Lung (tissue), 12 donors: Measurements from ENCODE around the gene ADH1B. TPM values are rescaled to one million over a fixed set of nuclear protein-coding genes. Genes with fewer than 3 reads are reported as not detected.
A peak's percentile ranks its signal among the peaks of the same experiment; 100 is the strongest.
"Not testable (repeated sequence)": the region's sequence is repeated elsewhere in the genome, so short reads cannot be mapped to it uniquely, and the experiment has no call there.

ENCODE experiments used
- ATAC-seq: fragments of 200-7000 bp; cut with Tn5 transposase; one replicate; pipeline ENCODE4 v1.9.1; 2020; ENCODE audit warnings: moderate number of reproducible peaks; ENCODE audit not compliant: insufficient read depth, low FRiP score
- DNase-seq, 3 donors: peaks; one replicate each; pipeline ENCODE4 v3.0.0-alpha.2; 2013 to 2017
- H3K27ac ChIP-seq, 2 donors: one replicate each; pipeline ENCODE4 v1.5.1; 2013; ENCODE audit warnings: mild to moderate bottlenecking in 2 of 2, moderate library complexity in 2 of 2, control low read depth in 1 of 2, inconsistent platforms in 1 of 2, low read depth in 1 of 2, low read length in 1 of 2
- H3K27me3 ChIP-seq, 3 donors: one replicate each; pipeline ENCODE4 v1.5.1; 2013; ENCODE audit warnings: low read length in 2 of 3; ENCODE audit not compliant: control insufficient read depth in 3 of 3, insufficient read depth in 3 of 3
- H3K36me3 ChIP-seq, 4 donors: one replicate each; pipeline ENCODE4 v1.5.1; 2013; ENCODE audit warnings: low read length in 4 of 4, mild to moderate bottlenecking in 1 of 4, moderate library complexity in 1 of 4; ENCODE audit not compliant: control insufficient read depth in 4 of 4, insufficient read depth in 4 of 4
- H3K4me1 ChIP-seq, 5 donors: one replicate each; pipeline ENCODE4 v1.5.1; 2013; ENCODE audit warnings: low read length in 5 of 5, mild to moderate bottlenecking in 2 of 5, moderate library complexity in 1 of 5; ENCODE audit not compliant: control insufficient read depth in 5 of 5, insufficient read depth in 5 of 5
- H3K4me3 ChIP-seq: one replicate; pipeline ENCODE4 v1.5.1; 2013; ENCODE audit warnings: mild to moderate bottlenecking, control low read depth, moderate library complexity
- H3K9ac ChIP-seq, 2 donors: one replicate each; pipeline ENCODE4 v1.5.1; 2013; ENCODE audit warnings: low read length in 2 of 2, control low read depth in 1 of 2; ENCODE audit not compliant: insufficient read depth in 1 of 2
- H3K9me3 ChIP-seq, 4 donors: one replicate each; pipeline ENCODE4 v1.5.1; 2013; ENCODE audit warnings: low read length in 3 of 4, mild to moderate bottlenecking in 1 of 4, moderate library complexity in 1 of 4; ENCODE audit not compliant: control insufficient read depth in 4 of 4, insufficient read depth in 3 of 4
- CTCF ChIP-seq: IDR thresholded peaks from 2 replicates; pipeline ENCODE4 v1.5.1; 2012; ENCODE audit warnings: mild to moderate bottlenecking; ENCODE audit errors: control extremely low read depth, extremely low read depth
- WGBS, 2 donors: extraction: QIAGEN DNeasy Blood & Tissue Kit; methylation state at CpG; one replicate each; pipeline ENCODE4 v1.1.7; 2013; 5-methylcytosine and 5-hydroxymethylcytosine counted together
- polyA plus RNA-seq, 2 donors: library from polyadenylated mRNA; stranded (reverse); fragments of 200-250 nt; gene quantifications; one replicate each; pipeline ENCODE4 v1.2.1, GENCODE V29; 2013
- total RNA-seq, 2 donors: library from RNA; depleted of rRNA in 1 of 2; stranded (reverse); fragments of >200 nt in 1 of 2; gene quantifications; one replicate each; pipeline ENCODE4 v1.2.1, GENCODE V29; 2014 to 2021
- donor health status: control.
- donor health status: control.
- donor health status: Bipolar disorder and iron deficiency.
- donor health status: healthy.
- donor health status: DM: yes; HTN: yes; CAD: no.

The ADH1B gene
- total and polyA plus RNA-seq, 4 donors: 106 to 1,115 (median 275) TPM

DNA sequence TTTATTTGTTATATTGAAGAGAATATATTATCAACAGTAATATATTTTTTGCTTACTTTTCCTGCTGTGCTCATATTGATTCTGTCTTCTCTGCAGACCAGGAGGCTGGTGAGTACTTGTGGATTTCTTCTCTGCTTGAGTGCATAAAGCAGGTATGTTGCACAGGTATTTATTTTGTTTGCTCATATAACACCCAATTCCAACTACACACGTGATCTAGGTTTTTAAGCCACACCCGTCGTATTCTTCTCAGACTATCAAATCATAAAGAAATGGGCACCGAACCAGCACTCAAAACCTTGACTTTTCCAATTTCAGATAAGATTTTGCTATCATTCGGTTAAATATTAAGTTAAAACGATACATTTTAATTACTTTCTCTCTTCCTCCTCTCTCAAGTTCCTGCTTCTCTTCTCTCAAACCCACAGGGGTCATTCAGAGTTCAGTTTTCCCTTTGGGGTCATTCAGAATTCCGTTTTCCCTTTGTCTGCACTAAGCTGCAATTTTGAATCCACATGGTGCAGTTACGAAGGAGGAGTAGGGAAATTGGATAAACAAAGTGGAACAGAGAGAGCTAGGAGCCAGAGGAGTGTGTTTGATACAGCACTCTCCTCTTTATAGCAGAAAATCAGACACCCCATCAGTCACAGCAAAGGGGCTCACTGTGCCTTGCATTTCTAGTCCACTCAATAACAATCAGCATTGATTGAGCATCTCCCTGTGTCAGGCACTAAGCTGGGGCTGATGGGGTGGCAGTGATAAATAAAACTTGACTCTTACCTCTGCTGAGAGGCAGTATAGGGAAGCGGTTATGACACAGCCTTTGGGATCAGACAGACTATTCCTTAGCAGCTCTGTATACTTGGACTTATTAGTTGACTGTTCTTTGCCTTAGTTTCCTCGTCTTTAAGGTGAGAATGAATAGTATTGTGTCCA lies 31.7 kb upstream of the ADH1B start, which contains the start of gene ADH1C:
TSS of gene ADH1C (minus strand) at position 145 of the 936 bp plus-strand sequence. CDS start at position 74, 71 bp downstream.
- WGBS, 2 donors: 39 to 52% methylated on average over 10 of the region's 10 CpGs
- peaks cover 0 to 24% (median 0%) of the 10 kb centered on the region in 5 donors for H3K4me1 ChIP-seq
- H3K4me3 ChIP-seq: no peak within 1 kb of the TSS
- no peak within 1 kb of the TSS for H3K27ac ChIP-seq
- H3K9me3 ChIP-seq: peaks cover 0 to 3% (median 0%) of the 10 kb centered on the region in 4 donors
- peak within 1 kb of the TSS in 1 of 2 donors; percentile 77 for H3K9ac ChIP-seq
- ATAC-seq (no peak), DNase-seq (peak; percentile 46 to 93 (median 91))
- H3K27me3 ChIP-seq: no peaks in the 10 kb centered on the region
- no peaks in the 10 kb centered on the region for H3K36me3 ChIP-seq
- no peak for TF ChIP-seq CTCF

GRCh38 chr4:99351487-99351886 lies 30.3 kb upstream of the ADH1B start:
- TF ChIP-seq CTCF: no peak
- peaks cover 0 to 3% (median 0%) of the 10 kb centered on the region in 4 donors for H3K9me3 ChIP-seq
- no peaks in the 10 kb centered on the region for H3K27me3 ChIP-seq
- no peak overlapping the region for H3K27ac ChIP-seq
- peak overlapping the region in 1 of 2 donors; percentile 28 for H3K9ac ChIP-seq
- DNase-seq (no peak), ATAC-seq (no peak)
- no peaks in the 10 kb centered on the region for H3K36me3 ChIP-seq
- H3K4me3 ChIP-seq: no peak overlapping the region
- peaks cover 0 to 24% (median 0%) of the 10 kb centered on the region in 5 donors for H3K4me1 ChIP-seq
- WGBS, 2 donors: 89 to 90% methylated on average over 2 of the region's 2 CpGs

DNA sequence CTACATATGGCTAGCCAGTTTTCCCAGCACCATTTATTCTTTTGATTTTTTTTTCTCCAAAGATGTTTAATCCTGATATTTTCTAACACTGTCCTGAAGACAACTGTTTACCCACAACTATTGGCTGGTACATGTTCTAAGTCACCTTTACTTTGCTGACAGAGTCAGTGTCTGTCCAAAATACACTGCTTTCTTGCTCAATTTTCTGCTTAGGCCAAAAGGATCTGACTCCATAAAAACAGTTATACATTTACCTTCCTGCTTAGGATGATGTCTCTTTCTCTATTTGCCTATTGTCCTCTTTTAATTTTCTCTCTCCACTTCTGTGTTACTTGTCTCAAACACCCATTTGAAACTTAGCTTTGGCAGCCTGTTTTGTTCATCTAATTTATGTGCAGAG lies 28.1 kb upstream of the ADH1B start:
- no peak overlapping the region for H3K9ac ChIP-seq
- DNase-seq: peak in 1 of 3 donors; percentile 62
- ATAC-seq: no peak
- H3K27me3 ChIP-seq: no peaks in the 10 kb centered on the region
- peaks cover 0 to 3% (median 0%) of the 10 kb centered on the region in 4 donors for H3K9me3 ChIP-seq
- no peak overlapping the region for H3K4me3 ChIP-seq
- no peak overlapping the region for H3K27ac ChIP-seq
- H3K36me3 ChIP-seq: no peaks in the 10 kb centered on the region
- no peak for TF ChIP-seq CTCF
- peaks cover 0 to 24% (median 0%) of the 10 kb centered on the region in 5 donors for H3K4me1 ChIP-seq

- H3K36me3 ChIP-seq, ATAC-seq, H3K27me3 ChIP-seq, H3K4me3 ChIP-seq, H3K27ac ChIP-seq, DNase-seq, H3K9ac ChIP-seq, H3K9me3 ChIP-seq: not testable (repeated sequence)
- 75 to 78% methylated on average over 7 of the region's 7 CpGs for WGBS, 2 donors
- H3K4me1 ChIP-seq: peaks cover 0 to 14% (median 0%) of the 10 kb centered on the region in 5 donors
These were observed 21.4 kb upstream of the ADH1B start for GRCh38 chr4:99342624-99343023.
